ENCODE measurements around the gene SPSB2. TPM values are rescaled to one million over a fixed set of nuclear protein-coding genes. Genes with fewer than 3 reads are reported as not detected.
A peak's percentile ranks its signal among the peaks of the same experiment; 100 is the strongest.
"Not testable (repeated sequence)": the region's sequence is repeated elsewhere in the genome, so short reads cannot be mapped to it uniquely, and the experiment has no call there.

Gene SPSB2, protein sequence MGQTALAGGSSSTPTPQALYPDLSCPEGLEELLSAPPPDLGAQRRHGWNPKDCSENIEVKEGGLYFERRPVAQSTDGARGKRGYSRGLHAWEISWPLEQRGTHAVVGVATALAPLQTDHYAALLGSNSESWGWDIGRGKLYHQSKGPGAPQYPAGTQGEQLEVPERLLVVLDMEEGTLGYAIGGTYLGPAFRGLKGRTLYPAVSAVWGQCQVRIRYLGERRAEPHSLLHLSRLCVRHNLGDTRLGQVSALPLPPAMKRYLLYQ
- total RNA-seq (ENCODE audit: insufficient read depth, low replicate concordance), result 7.0 TPM

DNA sequence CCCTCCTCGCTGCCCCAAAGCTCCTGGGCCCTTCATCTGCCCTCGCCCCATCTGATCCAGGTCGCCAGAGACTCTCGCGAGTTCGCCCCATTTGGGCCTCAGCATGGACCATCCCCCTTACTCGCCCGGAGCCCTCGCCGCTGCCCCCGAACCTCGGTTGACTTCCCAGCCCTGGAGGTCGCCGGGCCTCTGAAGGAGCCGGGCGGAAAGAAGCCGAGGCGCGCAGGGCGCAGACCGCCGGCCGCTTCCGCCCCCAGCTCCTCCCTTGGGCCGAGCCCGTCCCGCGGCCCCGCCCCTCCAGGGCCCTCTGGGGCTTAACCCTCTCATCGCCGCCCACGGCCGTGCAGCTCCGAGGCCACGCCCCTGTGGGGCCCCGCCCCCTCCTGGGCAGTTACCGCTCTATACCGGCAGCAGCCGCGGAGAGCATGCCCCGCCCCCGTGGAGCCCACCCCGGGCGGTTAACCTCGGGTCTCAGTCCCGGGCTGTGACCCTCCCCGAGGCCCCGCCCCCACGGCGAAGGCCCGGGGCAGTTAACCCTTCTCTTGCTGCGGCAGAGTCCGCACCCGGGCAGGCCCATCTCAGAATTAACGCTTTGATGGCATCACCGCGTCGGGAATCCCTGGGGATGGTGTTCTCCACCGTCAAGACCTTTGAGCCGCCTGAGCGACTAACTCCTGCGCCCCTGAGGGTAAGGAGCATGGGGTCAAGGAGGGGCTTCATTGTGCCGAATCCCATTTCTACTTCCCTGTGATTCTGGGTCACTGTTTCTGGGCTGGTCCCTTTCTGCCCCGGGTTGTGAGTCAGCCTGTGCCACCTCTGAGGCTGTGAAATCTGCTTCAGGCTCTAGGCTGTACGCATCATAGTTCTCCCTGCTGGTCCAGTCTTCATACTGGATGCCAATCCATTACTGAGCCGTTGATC, at the start of gene SPSB2:
TSS of gene SPSB2 (minus strand) at position 210 of the 921 bp plus-strand sequence. CDS start 402 bp downstream, outside the sequence.
- peak; percentile 98 for DNase-seq (ENCODE audit: low spot score)

- DNase-seq (ENCODE audit: low spot score), result no peak
Measured at GRCh38 chr12:6921996-6922946, 49.2 kb upstream of the SPSB2 start.

DNA sequence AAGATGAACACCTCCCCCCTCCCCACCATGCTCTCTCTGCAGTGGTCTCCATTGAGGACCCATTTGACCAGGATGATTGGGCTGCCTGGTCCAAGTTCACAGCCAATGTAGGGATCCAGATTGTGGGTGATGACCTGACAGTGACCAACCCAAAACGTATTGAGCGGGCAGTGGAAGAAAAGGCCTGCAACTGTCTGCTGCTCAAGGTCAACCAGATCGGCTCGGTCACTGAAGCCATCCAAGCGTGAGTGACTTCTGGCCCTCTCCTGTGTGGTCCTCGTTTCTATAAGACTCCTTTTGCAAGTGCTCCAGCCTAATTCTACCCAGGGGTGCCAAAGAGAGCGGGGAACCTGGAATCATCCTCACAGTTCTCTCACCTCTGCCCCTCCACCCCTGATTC, 48.4 kb upstream of the SPSB2 start:
- DNase-seq (ENCODE audit: low spot score), result no peak

- DNase-seq (ENCODE audit: low spot score), result no peak
Measured at GRCh38 chr12:6919588-6919987, 46.5 kb upstream of the SPSB2 start.

DNA sequence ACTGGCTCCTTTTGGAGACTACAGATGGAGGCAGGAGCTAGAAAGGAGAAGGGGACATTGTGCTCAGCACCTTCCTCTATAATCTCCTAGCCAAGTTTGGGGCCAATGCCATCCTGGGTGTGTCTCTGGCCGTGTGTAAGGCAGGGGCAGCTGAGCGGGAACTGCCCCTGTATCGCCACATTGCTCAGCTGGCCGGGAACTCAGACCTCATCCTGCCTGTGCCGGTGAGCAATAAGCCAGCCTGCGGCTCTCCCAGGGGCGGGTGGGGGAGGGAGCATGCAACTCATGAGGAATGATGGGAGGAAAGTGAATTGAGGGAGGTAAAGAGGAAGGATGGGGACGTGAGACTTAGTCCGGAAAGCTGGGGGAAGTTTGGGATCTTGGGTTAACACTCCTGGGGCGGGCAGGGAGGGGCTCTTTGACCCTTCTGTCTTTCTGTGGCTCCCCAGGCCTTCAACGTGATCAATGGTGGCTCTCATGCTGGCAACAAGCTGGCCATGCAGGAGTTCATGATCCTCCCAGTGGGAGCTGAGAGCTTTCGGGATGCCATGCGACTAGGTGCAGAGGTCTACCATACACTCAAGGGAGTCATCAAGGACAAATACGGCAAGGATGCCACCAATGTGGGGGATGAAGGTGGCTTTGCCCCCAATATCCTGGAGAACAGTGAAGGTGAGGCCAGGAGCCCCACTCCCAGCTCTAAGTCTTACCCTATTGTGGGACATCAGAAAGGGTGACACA, 44.6 kb upstream of the SPSB2 start:
- no peak for DNase-seq (ENCODE audit: low spot score)

- no peak for DNase-seq (ENCODE audit: low spot score)
Measured at GRCh38 chr12:6916426-6917200, 43.5 kb upstream of the SPSB2 start.

DNA sequence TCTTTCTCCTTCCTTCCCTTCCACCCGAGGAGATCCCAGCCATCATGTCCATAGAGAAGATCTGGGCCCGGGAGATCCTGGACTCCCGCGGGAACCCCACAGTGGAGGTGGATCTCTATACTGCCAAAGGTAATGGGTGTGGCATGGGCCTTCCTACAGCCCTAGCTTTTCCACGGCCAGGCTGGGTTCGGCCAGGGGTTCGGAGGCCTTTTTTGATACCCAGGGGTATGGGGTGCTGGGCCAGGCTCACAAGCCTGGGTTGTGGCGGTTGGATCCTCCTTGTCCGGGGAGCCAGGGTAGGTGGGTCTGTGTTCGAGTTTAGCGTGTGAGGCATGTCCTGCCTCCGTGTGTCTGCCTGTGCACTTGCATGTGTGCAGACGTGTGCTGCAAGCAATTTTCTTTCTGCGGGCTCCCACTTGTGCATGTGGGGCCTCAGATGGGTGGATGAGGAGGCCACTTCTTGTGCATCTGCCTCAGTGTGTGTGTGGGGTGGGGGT, 42.7 kb upstream of the SPSB2 start:
- DNase-seq (ENCODE audit: low spot score), result no peak

GRCh38 chr12:6914947-6915788, 42.1 kb upstream of the SPSB2 start:
- no peak for DNase-seq (ENCODE audit: low spot score)

- peak; percentile 83 for DNase-seq (ENCODE audit: low spot score)
Measured at GRCh38 chr12:6914246-6914946, 41.3 kb upstream of the SPSB2 start, which contains the start of gene ENO2. TSS of gene ENO2 (plus strand) at chr12:6914580. CDS start at chr12:6915833, 1,253 bp downstream.

- no peak for DNase-seq (ENCODE audit: low spot score)
Measured at GRCh38 chr12:6912164-6912935, 39.2 kb upstream of the SPSB2 start.

DNA sequence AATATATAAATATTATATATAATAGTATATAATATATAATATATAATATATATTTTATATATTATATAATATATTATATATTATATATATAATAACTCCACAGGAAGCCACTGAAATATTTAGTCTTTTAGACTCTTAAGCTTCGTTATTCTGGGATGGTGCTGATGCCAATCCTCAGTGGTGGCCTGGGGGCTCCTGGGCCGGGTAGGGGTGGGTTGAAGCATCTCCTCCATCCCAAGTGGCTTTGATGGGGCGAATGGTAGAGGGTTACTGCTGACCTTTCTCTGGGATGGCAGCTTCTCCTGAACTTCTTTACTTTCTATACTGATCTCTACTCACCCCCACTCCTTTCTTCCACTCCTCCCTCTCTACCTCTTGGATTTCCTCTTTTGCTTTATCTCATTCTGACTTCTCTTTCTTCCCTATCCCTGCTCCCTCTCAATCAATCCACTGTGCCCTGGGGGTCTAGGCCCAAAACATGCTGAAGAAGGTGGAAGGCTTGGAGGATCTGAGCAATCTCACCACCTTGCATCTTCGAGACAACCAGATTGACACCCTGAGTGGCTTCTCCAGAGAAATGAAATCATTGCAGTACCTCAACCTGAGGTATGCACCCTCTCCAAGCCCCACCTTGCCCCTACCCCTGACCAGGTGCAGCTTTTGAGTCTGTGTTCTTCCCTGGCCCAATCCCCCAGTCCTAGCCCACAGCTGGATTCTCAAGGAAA, 36.5 kb upstream of the SPSB2 start:
- DNase-seq (ENCODE audit: low spot score), result no peak

GRCh38 chr12:6908141-6908540, 35.0 kb upstream of the SPSB2 start:
- DNase-seq (ENCODE audit: low spot score), result not testable (repeated sequence)

GRCh38 chr12:6905414-6906040, 32.4 kb upstream of the SPSB2 start:
- DNase-seq (ENCODE audit: low spot score), result no peak

DNA sequence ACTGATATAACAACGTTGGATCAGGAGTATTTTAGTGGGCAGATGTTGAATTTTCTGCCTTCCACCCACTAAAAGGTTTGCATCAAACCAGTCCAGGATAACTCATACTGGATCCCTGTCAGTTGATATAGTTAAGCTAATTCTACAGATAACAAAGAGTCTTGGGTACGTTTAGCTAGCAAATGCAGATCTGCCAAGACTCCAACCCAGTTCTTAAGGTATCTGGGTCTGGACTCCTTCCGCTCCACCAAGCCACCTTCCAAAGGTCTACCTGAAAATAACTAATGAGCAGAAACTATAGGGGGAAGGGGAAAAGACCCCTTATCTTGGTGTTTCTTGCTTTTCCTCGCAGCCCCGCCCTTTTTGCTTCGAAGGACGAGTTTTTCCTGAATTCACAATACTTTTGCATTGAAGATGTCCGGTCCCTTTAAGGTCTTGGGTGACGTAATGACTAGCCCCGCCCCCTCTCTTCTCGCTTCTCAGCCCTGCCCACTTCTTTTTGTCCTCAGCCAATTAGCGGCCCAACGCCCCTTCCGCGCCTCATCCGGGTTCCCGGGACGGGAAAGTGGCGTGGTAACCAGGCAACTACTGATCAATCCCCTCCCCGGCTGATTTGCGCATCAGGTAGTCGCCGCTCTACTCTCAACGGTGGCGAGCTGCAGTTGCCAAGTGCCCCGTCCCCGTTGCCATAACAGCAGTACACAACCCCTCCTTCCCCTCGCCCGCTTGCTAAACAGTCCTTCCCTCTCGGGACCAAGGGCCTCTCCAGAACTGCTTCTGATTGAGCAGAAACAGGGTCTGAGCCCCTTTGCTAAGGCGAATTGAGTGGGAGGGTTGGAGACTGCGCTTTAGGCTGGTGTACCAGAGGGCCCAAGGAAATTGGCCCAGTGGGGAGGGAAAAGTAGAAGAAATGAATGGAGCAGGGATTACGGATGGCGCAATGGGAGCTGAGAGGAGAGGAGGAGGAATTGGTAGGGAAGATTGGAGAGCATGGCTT, 31.5 kb upstream of the SPSB2 start, which contains the start of gene LRRC23:
TSS of gene LRRC23 (plus strand) at position 543 of the 997 bp plus-strand sequence. CDS start 812 bp downstream, outside the sequence.
- peak; percentile 99 for DNase-seq (ENCODE audit: low spot score)

DNA sequence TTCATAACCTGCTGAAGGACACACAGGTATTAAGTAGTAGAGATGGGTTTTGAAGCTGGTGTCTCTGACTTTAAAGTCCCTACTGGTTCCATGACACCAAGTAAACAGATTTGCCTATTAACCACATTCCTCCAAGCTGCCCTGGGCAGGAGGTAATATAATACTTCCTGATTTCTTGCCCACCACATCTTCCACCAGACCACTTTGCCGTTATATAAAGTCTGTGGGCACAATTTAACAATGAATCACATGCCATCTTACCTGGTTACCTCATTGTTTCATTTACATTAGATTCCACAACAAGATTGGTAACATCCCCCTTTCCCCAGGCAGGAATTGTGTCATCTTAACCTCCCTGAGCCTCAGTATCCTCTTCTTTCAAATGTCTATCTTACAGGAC, 30.6 kb upstream of the SPSB2 start:
- DNase-seq (ENCODE audit: low spot score), result no peak

All from umbilical cord (tissue), 2 donors.